Activated CD4-positive, alpha-beta T cell treated with anti-CD3 and anti-CD28 coated beads, Interleukin-2, amount 50 U/mL, for 48 hours (primary cell): ENCODE data around the gene ATXN1L.
"Not testable (repeated sequence)": the region's sequence is repeated elsewhere in the genome, so short reads cannot be mapped to it uniquely, and the experiment has no call there.

Source experiments
- DNase-seq, 2 experiments: peaks; one replicate each; pipeline ENCODE4 v3.0.0-alpha.2; 2020

Gene ATXN1L

DNA sequence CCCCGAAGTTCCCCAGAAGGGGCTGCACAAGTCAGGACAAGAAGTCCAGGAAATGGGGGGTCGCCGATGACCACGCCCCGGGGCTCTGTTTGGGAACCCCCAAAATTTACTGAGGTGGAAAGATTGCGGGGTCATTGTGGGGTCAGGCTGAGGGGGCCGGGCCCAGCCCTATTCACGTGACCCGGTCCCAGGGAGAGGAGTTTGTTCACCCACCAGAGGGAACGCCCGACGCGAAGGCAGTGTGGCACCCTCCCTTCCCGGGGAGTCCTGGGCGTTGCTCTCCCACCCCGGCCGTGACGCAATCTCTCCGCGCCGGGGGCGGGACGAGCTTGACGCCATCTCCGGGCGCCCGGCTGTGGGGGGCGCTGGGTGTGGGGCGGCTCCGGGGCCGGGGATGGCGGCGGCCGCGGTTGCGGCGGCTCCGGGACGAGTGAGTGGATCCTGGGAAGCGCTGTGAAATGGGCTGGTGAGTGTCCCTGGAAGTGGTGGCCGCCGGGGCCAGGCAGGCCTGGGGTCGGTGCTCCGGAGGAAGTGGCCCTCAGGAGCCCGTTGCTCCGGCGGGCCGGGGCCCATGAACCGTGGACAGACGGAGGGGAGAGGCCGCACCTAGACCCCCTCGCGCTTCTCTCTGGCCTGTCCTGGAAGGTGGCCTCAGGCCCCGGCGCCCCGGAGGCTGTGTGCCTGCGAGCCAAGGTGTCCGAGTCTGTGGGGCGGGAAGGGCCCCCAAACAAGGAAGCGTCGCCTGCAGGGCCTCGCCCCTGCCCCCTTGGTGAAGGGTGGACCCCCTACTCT lies at the start of gene ATXN1L:
Gene ATXN1L (plus strand): TSS at position 338 of the 792 bp plus-strand sequence. CDS start 3,765 bp downstream, outside the sequence.
- DNase-seq: peak; percentile 91 to 93

- no peak for DNase-seq
Observed at GRCh38 chr16:71796501-71797097, 49.2 kb upstream of the ATXN1L start.

DNA sequence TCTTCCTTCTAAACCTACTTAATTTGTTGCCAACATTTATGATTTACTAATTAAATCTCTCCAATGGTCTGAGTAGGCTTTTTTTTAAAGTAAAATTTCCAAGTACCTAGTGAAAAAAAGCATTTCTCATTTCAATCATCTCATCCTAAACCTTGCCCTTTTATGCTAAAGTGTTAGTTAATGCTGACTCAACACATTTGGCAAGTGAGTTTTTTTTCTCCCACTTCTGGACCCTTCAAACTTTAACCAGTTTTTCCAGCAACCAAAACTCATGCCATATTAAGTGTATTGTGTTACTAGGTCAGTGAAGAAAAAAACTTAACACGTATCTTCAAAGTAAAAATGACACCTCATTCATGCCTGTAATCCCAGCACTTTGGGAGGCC lies 42.5 kb upstream of the ATXN1L start:
- DNase-seq: no peak

GRCh38 chr16:71807905-71808592 lies 37.7 kb upstream of the ATXN1L start:
- DNase-seq: peak; percentile 63 to 70

DNA sequence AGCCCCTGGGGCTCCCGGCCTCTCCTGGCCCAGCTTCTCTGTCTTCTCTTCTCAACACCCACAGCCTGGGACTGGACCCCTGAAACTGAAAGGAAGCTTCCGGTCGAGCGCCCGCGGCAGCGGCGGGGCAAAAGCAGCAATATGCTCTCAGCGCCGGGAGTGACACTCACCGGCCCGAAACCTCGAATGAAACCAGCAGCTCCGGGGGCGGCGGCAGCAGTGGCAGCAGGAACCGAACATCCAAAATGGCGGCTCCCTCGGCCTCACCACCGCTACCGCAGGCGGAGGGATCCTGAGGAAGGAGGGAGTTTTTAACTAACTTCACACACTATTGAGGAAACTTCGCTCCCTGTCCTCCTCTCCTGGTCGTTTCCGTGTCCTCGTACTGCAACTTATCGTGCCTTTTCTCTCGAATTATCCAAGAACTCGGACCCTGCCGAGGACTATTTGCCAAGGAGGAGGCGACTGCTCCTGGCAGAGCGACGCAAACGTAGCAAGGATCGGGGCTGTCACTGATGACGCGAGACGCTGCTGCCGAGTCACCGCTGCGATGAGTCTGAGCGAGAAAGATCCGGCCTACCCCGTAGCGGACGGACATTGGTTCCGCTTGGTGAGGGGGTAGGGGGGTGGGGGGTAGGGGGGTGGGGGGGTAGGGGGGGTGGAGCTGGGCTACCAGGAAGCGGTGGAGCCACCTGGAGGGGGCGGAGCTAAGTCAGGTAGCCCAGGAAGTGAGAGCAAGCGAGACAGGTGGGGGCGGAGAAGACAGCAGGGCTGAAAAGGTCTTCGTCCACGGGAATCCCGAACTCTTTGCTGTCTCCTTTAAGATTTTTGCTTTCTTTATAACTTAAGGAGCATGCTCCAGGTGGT lies 37.0 kb upstream of the ATXN1L start, which contains the start of gene AP1G1:
Gene AP1G1 (minus strand): TSS at position 242 of the 867 bp plus-strand sequence. CDS start 19,355 bp downstream, outside the sequence.
- peak; percentile 88 to 92 for DNase-seq

GRCh38 chr16:71810155-71810530 lies 35.6 kb upstream of the ATXN1L start:
- DNase-seq: not testable (repeated sequence)

DNA sequence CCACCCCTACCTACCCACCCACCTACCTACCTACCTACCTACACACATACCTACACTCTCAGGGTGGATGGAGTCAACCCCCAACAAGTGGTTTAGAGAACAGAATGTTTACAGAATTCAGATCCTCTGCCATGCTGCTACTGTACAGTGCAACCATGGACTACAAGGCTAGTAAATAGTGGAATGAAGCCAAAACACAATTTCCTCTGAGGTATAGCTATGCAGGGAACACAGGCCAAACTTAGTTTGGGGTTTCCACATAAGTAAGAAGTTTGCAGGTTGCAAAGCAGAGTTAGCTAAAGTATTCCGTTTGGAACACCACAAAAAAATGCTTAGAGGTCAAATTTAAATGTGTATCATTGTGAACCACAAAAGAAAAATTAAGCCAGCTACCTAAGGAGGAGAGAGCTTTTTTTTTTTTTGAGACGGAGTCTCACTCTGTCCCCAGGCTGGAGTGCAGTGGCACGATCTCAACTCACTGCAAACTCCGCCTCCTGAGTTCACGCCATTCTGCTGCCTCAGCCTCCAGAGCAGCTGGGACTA lies 34.4 kb upstream of the ATXN1L start:
- DNase-seq: no peak

GRCh38 chr16:71817155-71817500 lies 28.6 kb upstream of the ATXN1L start:
- not testable (repeated sequence) for DNase-seq

- no peak for DNase-seq
Observed at GRCh38 chr16:71826533-71827017, 19.2 kb upstream of the ATXN1L start.

- DNase-seq: no peak
Observed at GRCh38 chr16:71830359-71830758, 15.4 kb upstream of the ATXN1L start.

GRCh38 chr16:71831698-71832097 lies 14.1 kb upstream of the ATXN1L start:
- not testable (repeated sequence) for DNase-seq

- not testable (repeated sequence) for DNase-seq
Observed at GRCh38 chr16:71832112-71832511, 13.7 kb upstream of the ATXN1L start.

GRCh38 chr16:71834291-71834690 lies 11.5 kb upstream of the ATXN1L start:
- no peak for DNase-seq

- DNase-seq: no peak
Observed at GRCh38 chr16:71837150-71837549, 8.6 kb upstream of the ATXN1L start.

- DNase-seq: no peak
Observed at GRCh38 chr16:71840052-71840451, 5.7 kb upstream of the ATXN1L start.

- no peak for DNase-seq
Observed at GRCh38 chr16:71843572-71843971, 2.2 kb upstream of the ATXN1L start.

DNA sequence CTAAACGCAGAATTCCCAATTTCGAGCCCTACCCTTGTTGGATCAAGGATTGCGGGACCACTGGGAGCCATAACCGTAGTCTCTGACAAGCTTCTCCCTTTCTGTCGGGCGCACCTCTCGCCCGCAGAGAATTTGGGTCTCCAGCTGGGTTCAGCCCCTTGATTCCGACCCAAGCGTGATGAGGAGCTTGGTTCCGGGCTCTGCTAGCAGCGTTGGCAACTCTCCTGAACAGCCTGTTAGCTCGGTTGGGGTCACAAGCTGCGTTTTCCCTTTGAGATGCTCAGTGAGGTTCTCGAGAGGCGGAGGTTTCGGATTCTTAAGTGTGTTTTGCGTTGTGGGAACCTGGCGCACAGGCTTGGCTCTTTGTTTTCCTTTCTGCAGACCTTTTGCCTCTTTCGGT lies 655 bp downstream of the ATXN1L start:
- DNase-seq: peak; percentile 17 to 32

- no peak for DNase-seq
Observed at GRCh38 chr16:71847096-71847495, 1.3 kb downstream of the ATXN1L start.

DNA sequence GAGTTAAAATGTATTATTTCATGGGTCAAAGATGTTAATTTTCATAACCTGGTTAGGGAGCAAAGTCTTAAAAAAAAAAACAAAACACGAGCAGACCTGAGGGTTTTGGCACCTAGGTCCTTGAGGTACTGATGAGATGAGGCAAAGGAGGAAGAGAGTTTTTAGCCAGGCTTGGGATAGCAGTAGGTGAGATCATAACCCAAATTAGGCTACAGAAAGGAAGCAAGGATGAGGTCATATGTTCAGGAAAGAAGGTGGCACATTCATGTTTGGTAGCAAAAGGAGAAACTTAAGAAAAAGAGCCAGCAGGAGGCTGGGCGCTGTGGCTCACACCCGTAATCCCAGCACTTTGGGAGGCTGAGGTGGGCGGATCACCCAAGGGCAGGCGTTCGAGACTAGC lies 2.8 kb downstream of the ATXN1L start:
- no peak for DNase-seq

DNA sequence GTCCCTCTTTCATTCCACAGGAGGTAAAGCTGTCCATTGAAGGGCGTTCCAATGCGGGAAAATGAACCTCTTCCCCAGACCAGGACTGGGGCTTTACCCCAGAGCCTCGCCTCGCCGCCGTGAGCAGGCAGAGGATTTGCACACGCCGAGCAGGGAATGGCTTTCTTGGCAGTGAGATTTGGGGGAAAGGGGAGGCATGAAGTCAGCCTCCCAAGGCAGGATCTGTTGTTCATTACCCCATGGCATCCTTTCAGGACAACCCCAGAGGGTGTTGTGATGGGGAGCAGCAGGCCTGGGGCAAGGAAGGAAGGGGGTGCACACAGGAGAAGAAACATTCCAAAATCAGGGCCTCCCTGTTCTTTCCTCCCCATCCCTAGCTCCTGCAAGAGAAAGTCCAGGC lies 6.0 kb downstream of the ATXN1L start:
- no peak for DNase-seq

GRCh38 chr16:71852158-71852557 lies 6.4 kb downstream of the ATXN1L start:
- no peak for DNase-seq

GRCh38 chr16:71852561-71852960 lies 6.8 kb downstream of the ATXN1L start:
- no peak for DNase-seq
